ENCODE data around the gene KIAA0825.
A peak's percentile ranks its signal among the peaks of the same experiment; 100 is the strongest.

KIAA0825 gene

DNA sequence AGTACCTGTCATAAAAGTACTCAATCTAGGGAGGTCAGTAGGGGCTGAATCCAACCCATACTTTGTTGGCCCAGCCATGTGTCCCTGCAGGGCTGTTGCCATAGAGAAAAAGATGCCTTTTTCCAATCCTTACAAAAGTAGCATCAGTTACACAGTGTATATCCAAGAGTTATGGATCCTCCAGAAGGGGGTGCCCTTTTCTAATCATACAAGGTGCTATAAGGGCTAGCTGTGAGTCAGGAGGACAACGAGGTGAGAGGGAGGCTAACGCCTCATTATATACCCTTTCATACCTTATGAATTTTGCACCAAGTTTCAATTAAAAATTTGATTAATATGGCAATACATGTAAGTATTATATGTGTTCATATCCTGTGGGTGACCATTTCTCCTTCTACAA lies 4.8 kb downstream of the KIAA0825 start:
- no peak overlapping the region for H3K27ac ChIP-seq (ENCODE audit: low read depth, low read length, poor library complexity, severe bottlenecking)
- H3K27me3 ChIP-seq (ENCODE audit: insufficient read depth, low read length): no peaks in the 10 kb centered on the region
- no peak overlapping the region for H3K4me2 ChIP-seq (ENCODE audit: low read length)
- TF ChIP-seq, protein P1, sequence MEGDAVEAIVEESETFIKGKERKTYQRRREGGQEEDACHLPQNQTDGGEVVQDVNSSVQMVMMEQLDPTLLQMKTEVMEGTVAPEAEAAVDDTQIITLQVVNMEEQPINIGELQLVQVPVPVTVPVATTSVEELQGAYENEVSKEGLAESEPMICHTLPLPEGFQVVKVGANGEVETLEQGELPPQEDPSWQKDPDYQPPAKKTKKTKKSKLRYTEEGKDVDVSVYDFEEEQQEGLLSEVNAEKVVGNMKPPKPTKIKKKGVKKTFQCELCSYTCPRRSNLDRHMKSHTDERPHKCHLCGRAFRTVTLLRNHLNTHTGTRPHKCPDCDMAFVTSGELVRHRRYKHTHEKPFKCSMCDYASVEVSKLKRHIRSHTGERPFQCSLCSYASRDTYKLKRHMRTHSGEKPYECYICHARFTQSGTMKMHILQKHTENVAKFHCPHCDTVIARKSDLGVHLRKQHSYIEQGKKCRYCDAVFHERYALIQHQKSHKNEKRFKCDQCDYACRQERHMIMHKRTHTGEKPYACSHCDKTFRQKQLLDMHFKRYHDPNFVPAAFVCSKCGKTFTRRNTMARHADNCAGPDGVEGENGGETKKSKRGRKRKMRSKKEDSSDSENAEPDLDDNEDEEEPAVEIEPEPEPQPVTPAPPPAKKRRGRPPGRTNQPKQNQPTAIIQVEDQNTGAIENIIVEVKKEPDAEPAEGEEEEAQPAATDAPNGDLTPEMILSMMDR (IDR thresholded peaks at IDR 0.05; ENCODE audit: low read length): peak; percentile 51
- no peak for TF ChIP-seq EZH2 (IDR thresholded peaks at IDR 0.05; ENCODE audit: borderline replicate concordance, low read length)
- H4K20me1 ChIP-seq (ENCODE audit: insufficient read depth, low read length): no peaks in the 10 kb centered on the region
- H2AFZ ChIP-seq (ENCODE audit: low read length): no peak overlapping the region
- no peak overlapping the region for H3K9ac ChIP-seq (ENCODE audit: low read length)
- no peak overlapping the region for H3K4me3 ChIP-seq (ENCODE audit: low read depth, low read length, poor library complexity, severe bottlenecking)
- H3K4me1 ChIP-seq (ENCODE audit: insufficient read depth, low read length, severe bottlenecking): peaks cover 17% of the 10 kb centered on the region
- no peaks in the 10 kb centered on the region for H3K9me3 ChIP-seq (ENCODE audit: low read length)
- H3K9me2 ChIP-seq (ENCODE audit: low read depth, low read length): no peaks in the 10 kb centered on the region
- H3K79me2 ChIP-seq (ENCODE audit: insufficient read depth, low read length): no peaks in the 10 kb centered on the region
- H3F3A ChIP-seq (ENCODE audit: insufficient read depth, low read length): no peaks in the 10 kb centered on the region
- H3K36me3 ChIP-seq (ENCODE audit: insufficient read depth, low read length): no peaks in the 10 kb centered on the region

DNA sequence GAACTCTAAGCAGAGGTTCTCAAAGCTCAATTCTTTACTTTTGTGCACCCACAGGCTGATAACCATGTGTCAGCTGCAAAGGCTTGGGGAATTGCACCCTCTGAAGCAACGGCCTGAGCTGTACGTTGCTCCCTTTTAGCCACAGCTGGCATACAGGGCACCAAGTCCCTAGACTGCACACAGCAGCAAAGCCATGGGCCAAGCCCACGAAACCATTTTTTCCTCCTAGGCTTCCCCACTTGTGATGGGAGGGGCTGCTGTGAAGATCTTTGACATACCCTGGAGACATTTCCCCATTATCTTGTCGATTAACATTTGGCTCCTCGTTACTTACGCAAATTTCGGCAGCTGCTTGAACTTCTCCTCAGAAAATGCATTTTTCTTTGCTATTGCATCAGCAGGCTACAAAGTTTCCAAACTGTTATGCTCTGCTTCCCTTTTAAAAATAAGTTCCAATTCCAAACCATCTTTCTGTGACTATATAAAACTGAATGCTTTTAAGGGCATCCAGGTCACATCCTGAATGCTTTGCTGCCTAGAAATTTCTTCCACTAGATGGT lies 23.0 kb downstream of the KIAA0825 start:
- Histone ChIP-seq H2AFZ (ENCODE audit: low read length) (no peak overlapping the region), H4K20me1 (ENCODE audit: insufficient read depth, low read length) (no peaks in the 10 kb centered on the region), H3K4me1 (ENCODE audit: insufficient read depth, low read length, severe bottlenecking) (no peaks in the 10 kb centered on the region), H3F3A (ENCODE audit: insufficient read depth, low read length) (no peaks in the 10 kb centered on the region), H3K9ac (ENCODE audit: low read length) (no peak overlapping the region), H3K9me3 (ENCODE audit: low read length) (no peaks in the 10 kb centered on the region), H3K79me2 (ENCODE audit: insufficient read depth, low read length) (no peaks in the 10 kb centered on the region), H3K27me3 (ENCODE audit: insufficient read depth, low read length) (no peaks in the 10 kb centered on the region), H3K36me3 (ENCODE audit: insufficient read depth, low read length) (no peaks in the 10 kb centered on the region), H3K4me2 (ENCODE audit: low read length) (no peak overlapping the region), H3K27ac (ENCODE audit: low read depth, low read length, poor library complexity, severe bottlenecking) (no peak overlapping the region), H3K4me3 (ENCODE audit: low read depth, low read length, poor library complexity, severe bottlenecking) (no peak overlapping the region), H3K9me2 (ENCODE audit: low read depth, low read length) (no peaks in the 10 kb centered on the region)
- TF ChIP-seq, protein P1 (IDR thresholded peaks at IDR 0.05; ENCODE audit: low read length): no peak
- TF ChIP-seq EZH2 (IDR thresholded peaks at IDR 0.05; ENCODE audit: borderline replicate concordance, low read length): no peak

GRCh38 chr5:94577466-94578245 lies 40.7 kb downstream of the KIAA0825 start:
- Histone ChIP-seq H3K27ac (ENCODE audit: low read depth, low read length, poor library complexity, severe bottlenecking) (no peak overlapping the region), H3K4me2 (ENCODE audit: low read length) (no peak overlapping the region), H3K27me3 (ENCODE audit: insufficient read depth, low read length) (no peaks in the 10 kb centered on the region), H4K20me1 (ENCODE audit: insufficient read depth, low read length) (no peaks in the 10 kb centered on the region), H3K9me3 (ENCODE audit: low read length) (no peaks in the 10 kb centered on the region), H3K79me2 (ENCODE audit: insufficient read depth, low read length) (no peaks in the 10 kb centered on the region), H2AFZ (ENCODE audit: low read length) (no peak overlapping the region), H3K4me3 (ENCODE audit: low read depth, low read length, poor library complexity, severe bottlenecking) (no peak overlapping the region), H3K4me1 (ENCODE audit: insufficient read depth, low read length, severe bottlenecking) (no peaks in the 10 kb centered on the region), H3K9ac (ENCODE audit: low read length) (no peak overlapping the region), H3K36me3 (ENCODE audit: insufficient read depth, low read length) (no peaks in the 10 kb centered on the region), H3K9me2 (ENCODE audit: low read depth, low read length) (no peaks in the 10 kb centered on the region), H3F3A (ENCODE audit: insufficient read depth, low read length) (no peaks in the 10 kb centered on the region)
- no peak for TF ChIP-seq EZH2 (IDR thresholded peaks at IDR 0.05; ENCODE audit: borderline replicate concordance, low read length)
- TF ChIP-seq, protein P1 (IDR thresholded peaks at IDR 0.05; ENCODE audit: low read length): no peak
